Uterus (tissue), 4 donors: ENCODE measurements around the gene FHAD1. TPM values are rescaled to one million over a fixed set of nuclear protein-coding genes. Genes with fewer than 3 reads are reported as not detected.

Experiments
- DNase-seq, 2 donors: peaks; one replicate each; pipeline ENCODE4 v3.0.0-alpha.2; 2019 to 2020
- H3K27ac ChIP-seq, 2 donors: fragments of 200-600 bp; sonication (generic); 1 replicate in 1 of 2; 2 replicates in 1 of 2; pipeline ENCODE4 v1.5.1; 2016 to 2018
- H3K27me3 ChIP-seq, 2 donors: fragments of 200-600 bp; sonication (generic); one replicate each; pipeline ENCODE4 v1.5.1; 2018 to 2019; ENCODE audit warnings: control low read depth in 1 of 2
- H3K36me3 ChIP-seq, 2 donors: fragments of 200-600 bp; sonication (generic); one replicate each; pipeline ENCODE4 v1.5.1; 2019; ENCODE audit warnings: control low read depth in 1 of 2
- H3K4me1 ChIP-seq, 2 donors: fragments of 200-600 bp; sonication (generic); one replicate each; pipeline ENCODE4 v1.5.1; 2018 to 2019; ENCODE audit warnings: control low read depth in 1 of 2
- H3K4me3 ChIP-seq, 2 donors: fragments of 200-600 bp; sonication (generic); 1 replicate in 1 of 2; 2 replicates in 1 of 2; pipeline ENCODE4 v1.5.1; 2018 to 2019; ENCODE audit warnings: mild to moderate bottlenecking in 1 of 2
- H3K9me3 ChIP-seq, 2 donors: fragments of 200-600 bp; sonication (generic); one replicate each; pipeline ENCODE4 v1.5.1; 2019; ENCODE audit warnings: control low read depth in 1 of 2
- CTCF ChIP-seq, 4 experiments: fragments of 200-600 bp in 2 of 4; fragments of 450-650 bp in 2 of 4; sonication (generic) in 2 of 4; IDR thresholded peaks; one replicate each; pipeline ENCODE4 v1.5.1; 2016 to 2019; ENCODE audit warnings: antibody characterized with exemption in 4 of 4, mild to moderate bottlenecking in 2 of 4, moderate library complexity in 1 of 4
- POLR2A ChIP-seq, 2 donors: fragments of 450-650 bp; IDR thresholded peaks; one replicate each; pipeline ENCODE4 v1.6.1; 2016; ENCODE audit warnings: antibody characterized with exemption in 2 of 2, mild to moderate bottlenecking in 1 of 2, moderate library complexity in 1 of 2
- intact Hi-C: fragments of 100-400 bp; cut with DNase I; formaldehyde crosslinking; loops from one replicate; pipeline ENCODE4 v1.15.1; 2023; ENCODE audit warnings: low total_unique reads
- total RNA-seq, 4 donors: library from RNA; depleted of rRNA in 3 of 4; stranded (reverse); fragments of >200 nt in 3 of 4; gene quantifications; one replicate each; pipeline versions ENCODE4 v1.1.0 to v1.2.4, GENCODE V29; 2014 to 2023
- donor health status: DM: yes; HTN: yes; CAD: no.

Gene FHAD1
- total RNA-seq, 4 donors from 2014 or later: 1.1 to 4.1 TPM; not detected in 2

GRCh38 chr1:15201849-15202551 lies 45.0 kb upstream of the FHAD1 start:
- DNase-seq: no peak
- no peaks in the 10 kb centered on the region for H3K36me3 ChIP-seq
- no peak overlapping the region for H3K4me3 ChIP-seq
- peak overlapping the region in 1 of 2 donors; percentile 15 for H3K27ac ChIP-seq
- TF ChIP-seq POLR2A (IDR thresholded peaks at IDR 0.05) (no peak), CTCF (IDR thresholded peaks at IDR 0.05) (no peak)
- no peaks in the 10 kb centered on the region for H3K9me3 ChIP-seq
- intact Hi-C loops: no loop called here
- H3K27me3 ChIP-seq: no peaks in the 10 kb centered on the region
- no peaks in the 10 kb centered on the region for H3K4me1 ChIP-seq

GRCh38 chr1:15204931-15205330 lies 42.1 kb upstream of the FHAD1 start:
- H3K36me3 ChIP-seq: no peaks in the 10 kb centered on the region
- DNase-seq: no peak
- H3K4me1 ChIP-seq: no peaks in the 10 kb centered on the region
- H3K9me3 ChIP-seq: no peaks in the 10 kb centered on the region
- intact Hi-C loops: no loop called here
- TF ChIP-seq POLR2A (IDR thresholded peaks at IDR 0.05): no peak
- no peak for TF ChIP-seq CTCF (IDR thresholded peaks at IDR 0.05)
- no peak overlapping the region for H3K27ac ChIP-seq
- H3K27me3 ChIP-seq: no peaks in the 10 kb centered on the region
- H3K4me3 ChIP-seq: no peak overlapping the region

- Histone ChIP-seq H3K4me1 (no peaks in the 10 kb centered on the region), H3K4me3 (no peak overlapping the region), H3K9me3 (no peaks in the 10 kb centered on the region), H3K27ac (no peak overlapping the region), H3K36me3 (no peaks in the 10 kb centered on the region), H3K27me3 (no peaks in the 10 kb centered on the region)
- intact Hi-C loops: no loop called here
- no peak for DNase-seq
- TF ChIP-seq POLR2A (IDR thresholded peaks at IDR 0.05): no peak
- TF ChIP-seq CTCF (IDR thresholded peaks at IDR 0.05): no peak
Measured at GRCh38 chr1:15205586-15206346, 41.3 kb upstream of the FHAD1 start.

- H3K27ac ChIP-seq: no peak overlapping the region
- H3K4me3 ChIP-seq: no peak overlapping the region
- TF ChIP-seq CTCF (IDR thresholded peaks at IDR 0.05) (no peak), POLR2A (IDR thresholded peaks at IDR 0.05) (no peak)
- DNase-seq: no peak
- no peaks in the 10 kb centered on the region for H3K27me3 ChIP-seq
- intact Hi-C loops: no loop called here
- H3K36me3 ChIP-seq: no peaks in the 10 kb centered on the region
- no peaks in the 10 kb centered on the region for H3K4me1 ChIP-seq
- no peaks in the 10 kb centered on the region for H3K9me3 ChIP-seq
Measured at GRCh38 chr1:15206418-15207030, 40.5 kb upstream of the FHAD1 start.
